K562 (cell line): Measurements from ENCODE around the gene CEACAM20. TPM values are rescaled to one million over a fixed set of nuclear protein-coding genes. Genes with fewer than 3 reads are reported as not detected.
A peak's percentile ranks its signal among the peaks of the same experiment; 100 is the strongest.

ENCODE experiments used
- ATAC-seq: fragments of 200-7000 bp; cut with Tn5 transposase; 3 replicates; pipeline ENCODE4 v1.9.1; 2020; ENCODE audit warnings: moderate library complexity
- BruUV-seq: library from RNA; stranded (reverse); fragments of 400-500 nt; replicated peaks from 2 replicates; lab custom pipeline; 2021; lab: Mats Ljungman, UMichigan
- CTCF ChIA-PET: fragments of 300-600 bp; formaldehyde crosslinking; extraction: SDS; loops from one replicate; lab custom pipeline; 2021; ENCODE audit warnings: low intra/inter-chr PET ratio; lab: Yijun Ruan, JAX
- POLR2A ChIA-PET: fragments of 300-600, 350-650 bp; sonication (Branson Sonifier 250); formaldehyde crosslinking; extraction: SDS; loops from one replicate; lab custom pipeline; 2021; ENCODE audit warnings: antibody characterized with exemption, inconsistent platforms; lab: Yijun Ruan, JAX
- DNase-seq, 4 experiments: peaks; one replicate each; pipeline versions ENCODE4 v3.0.0 to v3.0.0-alpha.2; 2011 to 2018; ENCODE audit warnings: low spot score in 3 of 4, mixed read lengths in 3 of 4; ENCODE audit errors: extremely low read depth in 1 of 4
- FAIRE-seq: peaks from 2 replicates; lab custom pipeline; 2011; peaks lifted over from hg19 to GRCh38; lab: Jason Lieb, UNC
- H2AFZ ChIP-seq: 2 replicates; pipeline ENCODE4 v1.6.0; 2011; ENCODE audit warnings: low read depth, low read length, control low read depth, inconsistent platforms
- H3K27ac ChIP-seq: fragments of 200-600 bp; 3 replicates; pipeline ENCODE4 v1.8.0; 2011; ENCODE audit warnings: low read depth, mild to moderate bottlenecking, control low read depth, inconsistent platforms, low read length, moderate library complexity, mixed read lengths; ENCODE audit errors: extremely low read depth
- H3K27me3 ChIP-seq, 2 experiments: fragments of 300-600 bp in 1 of 2; 2 replicates in 1 of 2; 3 replicates in 1 of 2; pipeline versions ENCODE4 v1.6.0 to v1.8.0; 2011; ENCODE audit warnings: inconsistent platforms in 2 of 2, low read length in 2 of 2, mild to moderate bottlenecking in 1 of 2, mixed read lengths in 1 of 2, moderate library complexity in 1 of 2; ENCODE audit not compliant: control insufficient read depth in 2 of 2, insufficient read depth in 2 of 2
- H3K36me3 ChIP-seq: fragments of 300-600 bp; 3 replicates; pipeline ENCODE4 v1.8.0; 2011; ENCODE audit warnings: mild to moderate bottlenecking, low read length, inconsistent platforms; ENCODE audit not compliant: control insufficient read depth, insufficient read depth
- H3K4me1 ChIP-seq, 2 experiments: fragments of 200-600 bp in 1 of 2; replicated peaks in 1 of 2; 2 replicates in 1 of 2; 3 replicates in 1 of 2; pipeline versions ENCODE4 v1.5.1 to v1.8.0; 2011; ENCODE audit warnings: inconsistent platforms in 2 of 2, low read length in 2 of 2, mild to moderate bottlenecking in 1 of 2, mixed read lengths in 1 of 2, moderate library complexity in 1 of 2; ENCODE audit not compliant: control insufficient read depth in 2 of 2, insufficient read depth in 2 of 2
- H3K4me2 ChIP-seq: 2 replicates; pipeline ENCODE4 v1.6.1; 2011; ENCODE audit warnings: low read length, control low read depth, inconsistent platforms, mixed read lengths; ENCODE audit not compliant: insufficient read depth
- H3K4me3 ChIP-seq: fragments of 200-600 bp; sonication (generic), shearing (Covaris generic); 2 replicates; pipeline ENCODE4 v1.5.1; 2016; ENCODE audit warnings: control low read depth, inconsistent platforms
- H3K79me2 ChIP-seq: fragments of 200-600 bp; 3 replicates; pipeline ENCODE4 v1.8.0; 2011; ENCODE audit warnings: low read length, inconsistent platforms; ENCODE audit not compliant: control insufficient read depth, insufficient read depth
- H3K9ac ChIP-seq, 2 experiments: 2 replicates each; pipeline versions ENCODE4 v1.6.0 to v1.6.1; 2011; ENCODE audit warnings: low read depth in 2 of 2, low read length in 2 of 2, control low read depth in 1 of 2, inconsistent platforms in 1 of 2, mild to moderate bottlenecking in 1 of 2, mixed read lengths in 1 of 2; ENCODE audit not compliant: insufficient read depth in 1 of 2
- H3K9me1 ChIP-seq: one replicate; pipeline ENCODE4 v1.6.0; 2011; ENCODE audit warnings: inconsistent platforms, mild to moderate bottlenecking, low read length, moderate library complexity; ENCODE audit not compliant: control insufficient read depth, insufficient read depth
- H3K9me3 ChIP-seq: replicated peaks from 2 replicates; pipeline ENCODE4 v1.5.1; 2011; ENCODE audit warnings: low read depth, low read length, inconsistent platforms; ENCODE audit not compliant: control insufficient read depth, insufficient read depth
- H4K20me1 ChIP-seq: replicated peaks from 2 replicates; pipeline ENCODE4 v1.6.1; 2011; ENCODE audit warnings: low read length, inconsistent platforms, mixed read lengths; ENCODE audit not compliant: control insufficient read depth, insufficient read depth
- CEBPG ChIP-seq, 3 experiments: fragments of 200-800 bp in 1 of 3; sonication (Bioruptor generic) in 1 of 3; sonication (generic) in 1 of 3; formaldehyde crosslinking in 1 of 3; IDR thresholded peaks in 2 of 3; conservative IDR thresholded peaks in 1 of 3; 2 replicates each; pipeline versions ENCODE4 v1.6.1 to v1.8.0; 2016 to 2022; ENCODE audit warnings: missing compliant biosample characterization in 2 of 3, missing genetic modification characterization in 2 of 3, mild to moderate bottlenecking in 1 of 3, missing genetic modification reagents in 1 of 3
- COPS2 ChIP-seq: fragments of 450-650 bp; conservative IDR thresholded peaks from 2 replicates; pipeline ENCODE4 v1.6.1; 2016; ENCODE audit warnings: mild to moderate bottlenecking, moderate library complexity
- HMGXB4 ChIP-seq: sonication (generic); formaldehyde crosslinking; IDR thresholded peaks from 2 replicates; pipeline ENCODE4 v1.8.1; 2023; ENCODE audit warnings: mild to moderate bottlenecking, missing genetic modification reagents
- MTA3 ChIP-seq: fragments of 450-650 bp; formaldehyde crosslinking; IDR thresholded peaks from 2 replicates; pipeline ENCODE4 v1.6.1; 2017; ENCODE audit warnings: mild to moderate bottlenecking, borderline replicate concordance
- POLR2H ChIP-seq: IDR thresholded peaks from 2 replicates; pipeline ENCODE4 v1.6.1; 2016; ENCODE audit warnings: missing genetic modification characterization, low read depth, mild to moderate bottlenecking, control low read depth, missing compliant biosample characterization, moderate library complexity
- ZNF224 ChIP-seq: sonication (generic); formaldehyde crosslinking; IDR thresholded peaks from 2 replicates; pipeline ENCODE4 v1.8.0; 2022; ENCODE audit warnings: mild to moderate bottlenecking, missing genetic modification reagents
- ZNF717 ChIP-seq: fragments of 250-450 bp; sonication (Bioruptor Pico); IDR thresholded peaks from 2 replicates; pipeline ENCODE4 v1.5.0; 2021
- ZNF75A ChIP-seq: fragments of 450-650 bp; formaldehyde crosslinking; IDR thresholded peaks from 2 replicates; pipeline ENCODE4 v1.4.0; 2020; ENCODE audit warnings: mild to moderate bottlenecking
- WGBS: fragments of 100-300 bp; shearing (Covaris generic); methylation state at CpG from one replicate; pipeline ENCODE4 v1.1.6; 2016; ENCODE audit warnings: low coverage, mixed read lengths; ENCODE audit not compliant: insufficient coverage; ENCODE audit errors: missing lambda C conversion rate; 5-methylcytosine and 5-hydroxymethylcytosine counted together
- in situ Hi-C: fragments of 300-500 bp; cut with MboI; formaldehyde crosslinking; loops from 4 replicates; pipeline ENCODE4 v1.15.0; 2018; ENCODE audit warnings: inconsistent platforms, mixed read lengths
- intact Hi-C: fragments of 100-400 bp; cut with micrococcal nuclease; formaldehyde crosslinking; loops from 2 replicates; pipeline ENCODE4 v1.14.2; 2022
- polyA plus RNA-seq, 8 experiments: library from polyadenylated mRNA; depleted of rRNA in 4 of 8; stranded (reverse) in 5 of 8; unstranded in 3 of 8; fragments of >200 nt; fragmentation: Nextera tagmentation in 2 of 8; fragmentation: Illumina TruSeq in 1 of 8; extraction: Ambion mirVana in 2 of 8; extraction: Trizol in 1 of 8; gene quantifications; 2 replicates each; pipeline versions ENCODE4 v1.2.1 to v1.2.3, GENCODE V29; 2011 to 2014; ENCODE audit warnings: inconsistent platforms in 1 of 8, missing spikeins in 1 of 8
- total RNA-seq, 7 experiments: library from RNA; depleted of rRNA in 6 of 7; stranded (reverse); fragments of >200 nt in 6 of 7; fragmentation: Illumina TruSeq in 2 of 7; extraction: Trizol in 2 of 7; gene quantifications; 2 replicates each; pipeline versions ENCODE4 v1.2.1 to v1.2.3, GENCODE V29; 2011 to 2021; ENCODE audit warnings: low replicate concordance in 1 of 7

The CEACAM20 gene
- total and polyA plus RNA-seq, 9 of the 15 experiments (the other 6 are each of a cell fraction or from before 2014, with no cell fraction given): not detected

- 0% methylated on average over 6 of the region's 6 CpGs for WGBS
- Histone ChIP-seq H3K27ac (no peak overlapping the region), H3K9me1 (no peaks in the 10 kb centered on the region), H3K4me2 (no peak overlapping the region), H3K9me3 (no peaks in the 10 kb centered on the region), H3K36me3 (no peaks in the 10 kb centered on the region), H2AFZ (no peak overlapping the region), H3K4me1 (no peaks in the 10 kb centered on the region), H4K20me1 (no peaks in the 10 kb centered on the region), H3K4me3 (no peak overlapping the region), H3K9ac (no peak overlapping the region), H3K79me2 (no peaks in the 10 kb centered on the region), H3K27me3 (no peaks in the 10 kb centered on the region; a peak in 1 of 5 replicates)
- intact Hi-C loops (no loop called here), in situ Hi-C loops (no loop called here)
- TF ChIP-seq ZNF717 (CRISPR knock-in tag): no peak
- no peak for TF ChIP-seq CEBPG (CRISPR knock-in tag; IDR thresholded peaks at IDR 0.05)
- 0 out of 4 replicates have a peak, but pooled peaks of 1 of the 2 experiments have one; percentile 5 for TF ChIP-seq CEBPG (tag; conservative IDR thresholded peaks at IDR 0.05 in 1 of 2, IDR thresholded peaks at IDR 0.05 in 1 of 2)
- no peak for FAIRE-seq
- DNase-seq: no peak
- ChIA-PET CTCF (no interaction called here), POLR2A (interaction anchor here (1.0 to 1.3 kb wide), 2 partner anchors 10 to 40 kb away, joined by 3 to 4 read pairs; partner anchors contain the start of gene ZNF180)
- no peak for ATAC-seq
- no TSS peak for BruUV-seq
These were observed 10.5 kb upstream of the CEACAM20 start for GRCh38 chr19:44539991-44540390.

- Histone ChIP-seq H3K36me3 (no peaks in the 10 kb centered on the region), H3K27me3 (no peaks in the 10 kb centered on the region; a peak in 1 of 5 replicates), H3K4me2 (no peak overlapping the region), H3K4me3 (no peak overlapping the region), H3K9ac (no peak overlapping the region), H4K20me1 (no peaks in the 10 kb centered on the region), H3K79me2 (no peaks in the 10 kb centered on the region), H2AFZ (no peak overlapping the region), H3K9me1 (no peaks in the 10 kb centered on the region), H3K4me1 (no peaks in the 10 kb centered on the region), H3K9me3 (no peaks in the 10 kb centered on the region), H3K27ac (no peak overlapping the region)
- DNase-seq (no peak), FAIRE-seq (no peak), ATAC-seq (no peak)
- CTCF ChIA-PET: no interaction called here
- no TSS peak for BruUV-seq
- intact Hi-C loops (no loop called here), in situ Hi-C loops (no loop called here)
- TF ChIP-seq ZNF75A (CRISPR knock-in tag) (no peak), ZNF224 (CRISPR knock-in tag) (no peak), MTA3 (no peak), POLR2H (tag) (no peak), HMGXB4 (CRISPR knock-in tag) (no peak), COPS2 (no peak)
- POLR2A ChIA-PET: interaction anchor here (1.3 kb wide), 1 partner anchor 9 kb away, joined by 4 read pairs; no protein-coding TSS in a partner anchor
- 1% methylated on average over 11 of the region's 11 CpGs for WGBS
These were observed 9.9 kb upstream of the CEACAM20 start for GRCh38 chr19:44539236-44539826.
